GM19463 (cell line): ENCODE measurements around the gene TMEM17.
"Not testable (repeated sequence)": the region's sequence is repeated elsewhere in the genome, so short reads cannot be mapped to it uniquely, and the experiment has no call there.

Source experiments
- ATAC-seq: cut with Tn5 transposase; IDR thresholded peaks from one replicate; pipeline ENCODE4 v1.9.1; 2021; ENCODE audit warnings: mild to moderate bottlenecking, moderate library complexity; ENCODE audit not compliant: unreplicated experiment

TMEM17 gene

GRCh38 chr2:62505750-62506420 lies at the start of gene TMEM17:
Gene TMEM17 (minus strand): TSS chr2:62506195. CDS start chr2:62506129, 66 bp downstream.
- ATAC-seq: peak; percentile 85

GRCh38 chr2:62554440-62554839 lies 48.4 kb upstream of the TMEM17 start:
- ATAC-seq: no peak

GRCh38 chr2:62550461-62550860 lies 44.5 kb upstream of the TMEM17 start:
- ATAC-seq: no peak

GRCh38 chr2:62547854-62548253 lies 41.9 kb upstream of the TMEM17 start:
- no peak for ATAC-seq

- no peak for ATAC-seq
Measured at GRCh38 chr2:62545261-62545660, 39.3 kb upstream of the TMEM17 start.

GRCh38 chr2:62540408-62541168 lies 34.6 kb upstream of the TMEM17 start:
- ATAC-seq: no peak

- no peak for ATAC-seq
Measured at GRCh38 chr2:62539606-62540407, 33.8 kb upstream of the TMEM17 start.

- ATAC-seq: no peak
Measured at GRCh38 chr2:62538756-62539155, 32.8 kb upstream of the TMEM17 start.

GRCh38 chr2:62537814-62538213 lies 31.8 kb upstream of the TMEM17 start:
- ATAC-seq: no peak

GRCh38 chr2:62536873-62537547 lies 31.0 kb upstream of the TMEM17 start:
- ATAC-seq: no peak

GRCh38 chr2:62535521-62535920 lies 29.5 kb upstream of the TMEM17 start:
- ATAC-seq: not testable (repeated sequence)

- ATAC-seq: no peak
Measured at GRCh38 chr2:62531594-62531993, 25.6 kb upstream of the TMEM17 start.

- ATAC-seq: no peak
Measured at GRCh38 chr2:62529758-62530157, 23.8 kb upstream of the TMEM17 start.

- no peak for ATAC-seq
Measured at GRCh38 chr2:62527478-62528210, 21.6 kb upstream of the TMEM17 start.

- ATAC-seq: no peak
Measured at GRCh38 chr2:62526531-62527381, 20.8 kb upstream of the TMEM17 start.

GRCh38 chr2:62525549-62526269 lies 19.7 kb upstream of the TMEM17 start:
- no peak for ATAC-seq

GRCh38 chr2:62524293-62524941 lies 18.4 kb upstream of the TMEM17 start:
- ATAC-seq: no peak

GRCh38 chr2:62521061-62521460 lies 15.1 kb upstream of the TMEM17 start:
- not testable (repeated sequence) for ATAC-seq
